ENCODE measurements around the gene IRF1. TPM values are rescaled to one million over a fixed set of nuclear protein-coding genes. Genes with fewer than 3 reads are reported as not detected.
A peak's percentile ranks its signal among the peaks of the same experiment; 100 is the strongest.

The IRF1 gene
- total and polyA plus RNA-seq, 2 of the 8 experiments (the other 6 are each of a cell fraction or from before 2014, with no cell fraction given) = 4.0 to 8.5 TPM

- no peaks in the 10 kb centered on the region for H3K79me1 ChIP-seq (ENCODE audit: low read depth, low read length)
- peak in 1 of 2 experiments; percentile 77 for DNase-seq (ENCODE audit: low read depth in 1 of 2, low spot score in 2 of 2)
- no peak overlapping the region for H2AK5ac ChIP-seq (ENCODE audit: low read depth, low read length)
- H3K18ac ChIP-seq (ENCODE audit: extremely low read depth, low read length) = peak overlapping the region; percentile 51; the same call in 1 of the 2 replicates
- ChIA-PET CTCF (ENCODE audit: partially characterized antibody) (interaction anchor here (0.6 to 19.9 kb wide), 17 partner anchors 8 to 167 kb away, joined by 3 to 353 read pairs (median 5); no protein-coding TSS in a partner anchor), POLR2A (ENCODE audit: partially characterized antibody) (interaction anchor here (0.6 to 3.2 kb wide), 15 partner anchors 12 to 258 kb away, joined by 3 to 13 read pairs (median 3); partner anchors contain the start of gene RAD50)
- H3K27me3 ChIP-seq (replicated peaks in 1 of 4; ENCODE audit: control insufficient read depth in 3 of 4, extremely low read depth in 1 of 4, insufficient read depth in 3 of 4, low read length in 3 of 4) = peaks cover 0 to 7% (median 0%) of the 10 kb centered on the region in 4 experiments; a peak in 3 of 7 replicates
- no peak overlapping the region for H2BK12ac ChIP-seq (ENCODE audit: low read depth, low read length)
- no peak overlapping the region for H2BK15ac ChIP-seq (ENCODE audit: low read length)
- H3K27ac ChIP-seq (ENCODE audit: low read depth, low read length) = no peak overlapping the region
- H3K23me2 ChIP-seq (ENCODE audit: low read depth, low read length) = peaks cover 20% of the 10 kb centered on the region; the same call in 1 of the 2 replicates
- no peaks in the 10 kb centered on the region for H3K9me3 ChIP-seq (ENCODE audit: insufficient read depth in 2 of 2, low read depth in 1 of 2, low read length in 1 of 2)
- 0 out of 2 replicates have a peak overlapping the region, but pooled peaks have one; percentile 18 for H2BK5ac ChIP-seq (ENCODE audit: low read depth, low read length)
- peak overlapping the region; percentile 51 to 88 (median 84) for H3K4me3 ChIP-seq (ENCODE audit: extremely low read depth in 1 of 4, insufficient read depth in 2 of 4, low read depth in 3 of 4, low read length in 4 of 4)
- no peaks in the 10 kb centered on the region for H3K79me2 ChIP-seq (ENCODE audit: control insufficient read depth in 1 of 2, insufficient read depth in 2 of 2, low read length in 2 of 2)
- H2BK20ac ChIP-seq (ENCODE audit: low read length) = no peak overlapping the region
- H3K4ac ChIP-seq (replicated peaks; ENCODE audit: insufficient read length, low read depth, low read length) = no peak overlapping the region
- no peak overlapping the region for H4K91ac ChIP-seq (replicated peaks; ENCODE audit: insufficient read length, low read length)
- peak overlapping the region; percentile 52 for H3K56ac ChIP-seq (replicated peaks; ENCODE audit: insufficient read length, low read depth, low read length)
- H4K8ac ChIP-seq (ENCODE audit: extremely low read depth, insufficient read depth, low read length) = 0 out of 2 replicates have a peak overlapping the region, but pooled peaks have one; percentile 51
- peak overlapping the region in 2 of 4 experiments; percentile 29 to 40; a peak in 2 of 7 replicates for H3K9ac ChIP-seq (replicated peaks in 1 of 4; ENCODE audit: extremely low read depth in 1 of 4, low read depth in 3 of 4, low read length in 3 of 4)
- peak overlapping the region; percentile 65 to 87 for H3K4me2 ChIP-seq (ENCODE audit: insufficient read depth in 1 of 2, low read depth in 2 of 2, low read length in 2 of 2)
- H3K4me1 ChIP-seq (replicated peaks in 1 of 4; ENCODE audit: control insufficient read depth in 3 of 4, insufficient read depth in 4 of 4, low read length in 3 of 4) = peaks cover 7 to 21% (median 12%) of the 10 kb centered on the region in 4 experiments
- no peak overlapping the region for H3K14ac ChIP-seq (ENCODE audit: insufficient read length)
- FAIRE-seq = no peak
- H3K23ac ChIP-seq (ENCODE audit: insufficient read length) = no peak overlapping the region
- H4K20me1 ChIP-seq (replicated peaks in 1 of 2; ENCODE audit: control insufficient read depth in 1 of 2, insufficient read depth in 2 of 2, low read length in 2 of 2) = no peaks in the 10 kb centered on the region
- 2% methylated on average over 20 of the region's 30 CpGs; no CpG with 5 or more reads in 1 of the 2 experiments for WGBS, 2 experiments (ENCODE audit: extremely low coverage in 1 of 2, insufficient coverage in 1 of 2, insufficient read length in 1 of 2, insufficient replicate concordance in 2 of 2, low coverage in 1 of 2, low lambda C conversion rate in 2 of 2, missing lambda C conversion rate in 1 of 2)
- H2BK120ac ChIP-seq (replicated peaks; ENCODE audit: low read depth, low read length) = no peak overlapping the region
- no peak overlapping the region for H2AFZ ChIP-seq (ENCODE audit: low read length)
- no peaks in the 10 kb centered on the region for H3K36me3 ChIP-seq (ENCODE audit: control insufficient read depth in 2 of 4, insufficient read depth in 4 of 4, low read length in 3 of 4)
- H4K5ac ChIP-seq (ENCODE audit: insufficient read length, low read depth, low read length) = peak overlapping the region; percentile 12
- no peak for TF ChIP-seq EZH2 (IDR thresholded peaks at IDR 0.05; ENCODE audit: low read depth, low read length, severe bottlenecking)
Observed at GRCh38 chr5:132495667-132496190, 5.2 kb upstream of the IRF1 start.

Data from H1 (cell line).